Heart left ventricle (tissue), 13 donors: ENCODE measurements around the gene CAT.

ENCODE experiments used
- POLR2A ChIP-seq, 2 donors: fragments of 450-650 bp; IDR thresholded peaks; one replicate each; pipeline ENCODE4 v1.6.1; 2017; ENCODE audit warnings: antibody characterized with exemption in 2 of 2, mild to moderate bottlenecking in 2 of 2, moderate library complexity in 2 of 2
- TF ChIP-seq, protein P1 (sequence below), 12 donors: fragments of 200-600 bp; sonication (generic) in 4 of 12; IDR thresholded peaks; one replicate each; pipeline versions ENCODE4 v1.5.0 to v1.8.0; 2018 to 2022; ENCODE audit warnings: antibody characterized with exemption in 12 of 12, mild to moderate bottlenecking in 5 of 12
- donor health status: ischemic (EF 13 %, LVEDD 7.1; RV severe dilation, severe dysfunction).
- donor health status: DM: no; HTN: yes; CAD: no.
- donor health status: DM: no; HTN: no; CAD: no.
- donor health status: ischemic (EF 25% LVEDD 6.9; RV normal size, moderate dysfunction).
- donor health status: ischemic (EF 25% LVEDD 5.7; RV mildly dilated, moderate dysfunction).
- donor health status: ischemic (EF 35%, LVEDD 5.7; RV mildly dilated, moderate dysfunction).
- donor health status: nonischemic (EF 11% LVEDD 7.7; RV severe dilation, severe dysfunction).
- donor health status: DM: yes; HTN: yes; CAD: no.
- donor health status: PGD.
- donor health status: ischemic (EF 29% LVEDD 5.4; RV normal size, mild dysfunction).
- donor health status: nonischemic (EF 23%, LVEDD 6.1; RV moderate dilation, normal function).

DNA sequence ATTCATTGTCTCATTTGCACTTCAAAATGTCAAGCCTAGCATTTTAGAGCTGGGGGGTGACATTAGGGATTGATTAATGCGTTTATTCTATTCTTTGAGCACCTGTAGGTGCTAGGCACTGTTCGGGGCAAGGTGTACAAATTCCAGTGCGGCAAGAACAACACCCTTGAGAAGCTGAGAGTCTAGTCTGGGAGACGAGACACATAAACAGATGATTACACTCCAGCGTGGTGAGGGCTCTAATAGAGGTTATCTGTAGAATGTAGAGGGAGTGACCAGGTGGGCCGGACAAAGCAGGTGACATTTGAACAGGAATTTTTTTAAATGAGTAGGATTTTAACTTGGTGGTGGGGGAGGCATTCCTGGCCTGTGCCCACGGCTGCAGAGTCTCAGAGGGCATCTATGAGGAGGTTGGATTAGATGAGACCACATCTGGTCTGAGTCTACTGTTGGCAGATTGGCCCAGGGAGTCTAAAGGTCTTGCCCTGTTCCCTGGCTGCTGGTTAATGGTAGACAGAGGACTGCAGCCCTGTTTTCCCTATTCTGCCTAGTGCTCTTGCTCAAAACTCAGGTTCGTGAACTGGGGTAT is 970 bp downstream of the CAT start:
- TF ChIP-seq POLR2A (IDR thresholded peaks at IDR 0.05) = no peak
- TF ChIP-seq, protein P1, sequence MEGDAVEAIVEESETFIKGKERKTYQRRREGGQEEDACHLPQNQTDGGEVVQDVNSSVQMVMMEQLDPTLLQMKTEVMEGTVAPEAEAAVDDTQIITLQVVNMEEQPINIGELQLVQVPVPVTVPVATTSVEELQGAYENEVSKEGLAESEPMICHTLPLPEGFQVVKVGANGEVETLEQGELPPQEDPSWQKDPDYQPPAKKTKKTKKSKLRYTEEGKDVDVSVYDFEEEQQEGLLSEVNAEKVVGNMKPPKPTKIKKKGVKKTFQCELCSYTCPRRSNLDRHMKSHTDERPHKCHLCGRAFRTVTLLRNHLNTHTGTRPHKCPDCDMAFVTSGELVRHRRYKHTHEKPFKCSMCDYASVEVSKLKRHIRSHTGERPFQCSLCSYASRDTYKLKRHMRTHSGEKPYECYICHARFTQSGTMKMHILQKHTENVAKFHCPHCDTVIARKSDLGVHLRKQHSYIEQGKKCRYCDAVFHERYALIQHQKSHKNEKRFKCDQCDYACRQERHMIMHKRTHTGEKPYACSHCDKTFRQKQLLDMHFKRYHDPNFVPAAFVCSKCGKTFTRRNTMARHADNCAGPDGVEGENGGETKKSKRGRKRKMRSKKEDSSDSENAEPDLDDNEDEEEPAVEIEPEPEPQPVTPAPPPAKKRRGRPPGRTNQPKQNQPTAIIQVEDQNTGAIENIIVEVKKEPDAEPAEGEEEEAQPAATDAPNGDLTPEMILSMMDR (IDR thresholded peaks at IDR 0.05) = no peak
